H1 (cell line): ENCODE data around the gene ID2.

Experiments used
- BRCA1 ChIP-seq: IDR thresholded peaks from 2 replicates; pipeline ENCODE4 v1.6.1; 2012; ENCODE audit warnings: low read depth, low read length, improper control_type of control experiment
- CBX8 ChIP-seq: fragments of 300-800, 300-1000 bp; sonication (generic); IDR thresholded peaks from 2 replicates; pipeline ENCODE4 v1.7.1; 2016; ENCODE audit warnings: low read depth, low read length, borderline replicate concordance
- EGR1 ChIP-seq: IDR thresholded peaks from 2 replicates; pipeline ENCODE4 v1.6.1; 2011; ENCODE audit warnings: low read depth, low read length, borderline replicate concordance
- EP300 ChIP-seq, 2 experiments: IDR thresholded peaks; 1 replicate in 1 of 2; 2 replicates in 1 of 2; pipeline ENCODE4 v1.6.1; 2011 to 2012; ENCODE audit warnings: low read depth in 2 of 2, low read length in 2 of 2, mild to moderate bottlenecking in 2 of 2, borderline replicate concordance in 1 of 2, inconsistent platforms in 1 of 2, moderate library complexity in 1 of 2
- KDM1A ChIP-seq: fragments of 200-600, 300-600 bp; sonication (generic); IDR thresholded peaks from 2 replicates; pipeline ENCODE4 v1.7.1; 2016; ENCODE audit warnings: mild to moderate bottlenecking, low read length, borderline replicate concordance
- POLR2AphosphoS5 ChIP-seq: IDR thresholded peaks from 2 replicates; pipeline ENCODE4 v1.6.1; 2011; ENCODE audit warnings: low read depth, low read length
- SIRT6 ChIP-seq: IDR thresholded peaks from one replicate; pipeline ENCODE4 v1.7.1; 2012; ENCODE audit warnings: low read length, inconsistent platforms
- SIX5 ChIP-seq: IDR thresholded peaks from 2 replicates; pipeline ENCODE4 v1.6.1; 2011; ENCODE audit warnings: mild to moderate bottlenecking, low read depth, low read length
- ZNF274 ChIP-seq: IDR thresholded peaks from 2 replicates; pipeline ENCODE4 v1.7.0; 2012; ENCODE audit warnings: low read length, borderline replicate concordance; ENCODE audit errors: extremely low read depth
- TF ChIP-seq, protein P1 (sequence below), 3 experiments: IDR thresholded peaks; 1 replicate in 2 of 3; 2 replicates in 1 of 3; pipeline versions ENCODE4 v1.5.1 to v1.6.1; 2011; ENCODE audit warnings: low read length in 3 of 3, mild to moderate bottlenecking in 3 of 3, inconsistent platforms in 2 of 3, low read depth in 1 of 3, moderate library complexity in 1 of 3; ENCODE audit not compliant: insufficient read depth in 1 of 3; ENCODE audit errors: control extremely low read depth in 1 of 3
- TF ChIP-seq, protein P2 (sequence below): IDR thresholded peaks from 2 replicates; pipeline ENCODE4 v1.6.1; 2012; ENCODE audit warnings: inconsistent platforms

GRCh38 chr2:8663997-8664396 is 17.9 kb upstream of the ID2 start:
- TF ChIP-seq, protein P1, sequence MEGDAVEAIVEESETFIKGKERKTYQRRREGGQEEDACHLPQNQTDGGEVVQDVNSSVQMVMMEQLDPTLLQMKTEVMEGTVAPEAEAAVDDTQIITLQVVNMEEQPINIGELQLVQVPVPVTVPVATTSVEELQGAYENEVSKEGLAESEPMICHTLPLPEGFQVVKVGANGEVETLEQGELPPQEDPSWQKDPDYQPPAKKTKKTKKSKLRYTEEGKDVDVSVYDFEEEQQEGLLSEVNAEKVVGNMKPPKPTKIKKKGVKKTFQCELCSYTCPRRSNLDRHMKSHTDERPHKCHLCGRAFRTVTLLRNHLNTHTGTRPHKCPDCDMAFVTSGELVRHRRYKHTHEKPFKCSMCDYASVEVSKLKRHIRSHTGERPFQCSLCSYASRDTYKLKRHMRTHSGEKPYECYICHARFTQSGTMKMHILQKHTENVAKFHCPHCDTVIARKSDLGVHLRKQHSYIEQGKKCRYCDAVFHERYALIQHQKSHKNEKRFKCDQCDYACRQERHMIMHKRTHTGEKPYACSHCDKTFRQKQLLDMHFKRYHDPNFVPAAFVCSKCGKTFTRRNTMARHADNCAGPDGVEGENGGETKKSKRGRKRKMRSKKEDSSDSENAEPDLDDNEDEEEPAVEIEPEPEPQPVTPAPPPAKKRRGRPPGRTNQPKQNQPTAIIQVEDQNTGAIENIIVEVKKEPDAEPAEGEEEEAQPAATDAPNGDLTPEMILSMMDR (IDR thresholded peaks at IDR 0.05; ENCODE audit: control extremely low read depth in 1 of 3, insufficient read depth in 1 of 3, low read depth in 1 of 3, low read length in 3 of 3) = no peak
- TF ChIP-seq BRCA1 (no peak), SIX5 (no peak), POLR2AphosphoS5 (no peak), ZNF274 (no peak), SIRT6 (no peak), CBX8 (no peak), EGR1 (no peak), EP300 (IDR thresholded peaks at IDR 0.05; ENCODE audit: borderline replicate concordance in 1 of 2, low read depth in 2 of 2, low read length in 2 of 2) (no peak), KDM1A (no peak)
- TF ChIP-seq, protein P2, sequence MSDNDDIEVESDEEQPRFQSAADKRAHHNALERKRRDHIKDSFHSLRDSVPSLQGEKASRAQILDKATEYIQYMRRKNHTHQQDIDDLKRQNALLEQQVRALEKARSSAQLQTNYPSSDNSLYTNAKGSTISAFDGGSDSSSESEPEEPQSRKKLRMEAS = no peak
